Measurements from ENCODE around the gene MGAT4A.

Gene MGAT4A

DNA sequence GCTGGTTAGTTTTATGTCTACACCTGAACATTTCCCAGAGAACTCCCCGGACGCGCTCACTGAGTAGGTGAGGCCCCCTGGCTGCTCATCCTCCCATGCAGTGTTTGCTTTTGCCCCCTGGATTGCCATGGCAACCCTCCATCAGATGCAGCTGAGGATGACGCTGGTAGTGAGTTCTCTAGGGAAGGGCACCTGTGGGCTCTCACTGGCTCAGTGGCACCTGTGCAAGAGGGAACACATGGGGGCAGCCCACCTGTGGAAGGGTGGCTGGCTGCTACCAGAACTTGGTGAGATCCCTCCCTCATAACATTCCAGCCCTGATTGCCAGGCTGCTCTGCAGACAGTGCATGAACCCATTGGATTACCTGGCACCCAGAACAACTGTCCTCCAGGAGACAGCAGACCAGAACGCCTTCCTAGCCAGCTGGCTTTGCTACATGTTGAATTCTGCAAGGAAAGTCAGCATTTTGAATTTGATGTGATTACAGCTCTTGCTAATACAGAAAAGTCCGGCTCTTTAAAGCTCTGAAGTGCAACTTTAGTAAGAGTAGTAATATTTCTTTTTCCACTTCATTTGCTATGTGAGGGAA, 144.3 kb downstream of the MGAT4A start:
- H3K4me1 ChIP-seq (ENCODE audit: control insufficient read depth in 1 of 2, insufficient read depth in 2 of 2, low read length in 2 of 2), result no peaks in the 10 kb centered on the region
- H3K4me2 ChIP-seq (ENCODE audit: low read length), result no peak overlapping the region
- H2BK12ac ChIP-seq (ENCODE audit: low read length), result no peak overlapping the region
- no peak overlapping the region for H4K8ac ChIP-seq (ENCODE audit: low read depth, low read length)
- no peak overlapping the region for H3K18ac ChIP-seq (ENCODE audit: low read length)
- H3K14ac ChIP-seq (ENCODE audit: low read length), result no peak overlapping the region
- H3K27me3 ChIP-seq (ENCODE audit: insufficient read depth, low read length), result no peaks in the 10 kb centered on the region
- H4K12ac ChIP-seq (ENCODE audit: low read depth, low read length), result no peak overlapping the region
- H3K4ac ChIP-seq (ENCODE audit: low read depth, low read length), result no peak overlapping the region
- no peak overlapping the region for H3K27ac ChIP-seq (ENCODE audit: low read depth, low read length)
- H3K79me2 ChIP-seq (ENCODE audit: control insufficient read depth, insufficient read depth, low read length, poor library complexity), result peaks cover 2% of the 10 kb centered on the region
- H3K9me3 ChIP-seq (ENCODE audit: insufficient read depth, low read depth, low read length), result no peaks in the 10 kb centered on the region
- H3K36me3 ChIP-seq (ENCODE audit: control insufficient read depth in 1 of 2, insufficient read depth in 2 of 2, low read length in 2 of 2), result peaks cover 13 to 26% of the 10 kb centered on the region in 2 experiments
- no peak overlapping the region for H2AK5ac ChIP-seq (ENCODE audit: low read length)
- H3K4me3 ChIP-seq (ENCODE audit: low read depth, low read length), result no peak overlapping the region
- no peak overlapping the region for H3K23ac ChIP-seq (ENCODE audit: low read length)
- DNase-seq, result no peak
- no peak overlapping the region for H2BK120ac ChIP-seq (ENCODE audit: insufficient read depth, low read length, poor library complexity)
- no peak overlapping the region for H3K9ac ChIP-seq (ENCODE audit: low read length)
- no CpG with 5 or more reads among the region's 6 CpGs for WGBS (ENCODE audit: extremely low coverage, insufficient coverage, insufficient read length)
- no peak overlapping the region for H4K91ac ChIP-seq (ENCODE audit: low read depth, low read length)
- no peaks in the 10 kb centered on the region for H3K79me1 ChIP-seq (ENCODE audit: low read length)
- H2BK5ac ChIP-seq (ENCODE audit: low read depth, low read length, poor library complexity), result no peak overlapping the region
- H2AFZ ChIP-seq (ENCODE audit: insufficient read depth, low read length, poor library complexity), result no peak overlapping the region

DNA sequence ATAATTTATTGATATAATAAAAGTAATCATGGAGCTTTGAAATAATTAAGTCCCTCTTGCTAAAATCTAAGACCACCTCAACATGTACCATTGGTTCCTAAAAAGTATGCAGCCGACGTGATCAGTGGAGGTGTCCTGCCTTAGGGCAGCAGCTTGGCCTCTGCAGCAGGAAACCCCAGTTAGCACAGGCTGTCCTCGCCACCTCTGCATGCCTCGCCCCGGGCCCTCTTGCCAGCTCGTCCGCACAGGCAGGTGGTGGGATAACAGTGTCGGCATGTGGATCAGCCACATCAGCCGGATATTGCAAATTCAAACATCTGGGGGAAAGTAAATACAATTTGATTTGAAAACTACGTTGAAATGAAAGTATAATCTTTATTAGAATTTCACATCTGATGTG, 145.5 kb downstream of the MGAT4A start:
- H3K9ac ChIP-seq (ENCODE audit: low read length), result no peak overlapping the region
- no peak overlapping the region for H2BK120ac ChIP-seq (ENCODE audit: insufficient read depth, low read length, poor library complexity)
- H2AK5ac ChIP-seq (ENCODE audit: low read length), result no peak overlapping the region
- no peak overlapping the region for H4K91ac ChIP-seq (ENCODE audit: low read depth, low read length)
- H3K18ac ChIP-seq (ENCODE audit: low read length), result no peak overlapping the region
- H3K79me2 ChIP-seq (ENCODE audit: control insufficient read depth, insufficient read depth, low read length, poor library complexity), result peaks cover 2% of the 10 kb centered on the region
- H3K23ac ChIP-seq (ENCODE audit: low read length), result no peak overlapping the region
- H3K4me3 ChIP-seq (ENCODE audit: low read depth, low read length), result no peak overlapping the region
- H3K4ac ChIP-seq (ENCODE audit: low read depth, low read length), result no peak overlapping the region
- H4K12ac ChIP-seq (ENCODE audit: low read depth, low read length), result no peak overlapping the region
- H4K8ac ChIP-seq (ENCODE audit: low read depth, low read length), result no peak overlapping the region
- H3K4me1 ChIP-seq (ENCODE audit: control insufficient read depth in 1 of 2, insufficient read depth in 2 of 2, low read length in 2 of 2), result no peaks in the 10 kb centered on the region
- H2BK5ac ChIP-seq (ENCODE audit: low read depth, low read length, poor library complexity), result no peak overlapping the region
- no peaks in the 10 kb centered on the region for H3K27me3 ChIP-seq (ENCODE audit: insufficient read depth, low read length)
- H2AFZ ChIP-seq (ENCODE audit: insufficient read depth, low read length, poor library complexity), result no peak overlapping the region
- DNase-seq, result no peak
- H3K9me3 ChIP-seq (ENCODE audit: insufficient read depth, low read depth, low read length), result no peaks in the 10 kb centered on the region
- H3K14ac ChIP-seq (ENCODE audit: low read length), result no peak overlapping the region
- no CpG with 5 or more reads among the region's 10 CpGs for WGBS (ENCODE audit: extremely low coverage, insufficient coverage, insufficient read length)
- no peak overlapping the region for H3K27ac ChIP-seq (ENCODE audit: low read depth, low read length)
- no peak overlapping the region for H2BK12ac ChIP-seq (ENCODE audit: low read length)
- H3K4me2 ChIP-seq (ENCODE audit: low read length), result no peak overlapping the region
- peaks cover 13 to 24% of the 10 kb centered on the region in 2 experiments for H3K36me3 ChIP-seq (ENCODE audit: control insufficient read depth in 1 of 2, insufficient read depth in 2 of 2, low read length in 2 of 2)
- no peaks in the 10 kb centered on the region for H3K79me1 ChIP-seq (ENCODE audit: low read length)

GRCh38 chr2:98583816-98584618, 146.9 kb downstream of the MGAT4A start:
- Histone ChIP-seq H3K4me3 (ENCODE audit: low read depth, low read length) (no peak overlapping the region), H2BK5ac (ENCODE audit: low read depth, low read length, poor library complexity) (no peak overlapping the region), H3K4ac (ENCODE audit: low read depth, low read length) (no peak overlapping the region), H3K36me3 (ENCODE audit: control insufficient read depth in 1 of 2, insufficient read depth in 2 of 2, low read length in 2 of 2) (peaks cover 17 to 23% of the 10 kb centered on the region in 2 experiments), H3K27me3 (ENCODE audit: insufficient read depth, low read length) (no peaks in the 10 kb centered on the region), H3K4me2 (ENCODE audit: low read length) (no peak overlapping the region), H3K14ac (ENCODE audit: low read length) (no peak overlapping the region), H3K27ac (ENCODE audit: low read depth, low read length) (no peak overlapping the region), H2AFZ (ENCODE audit: insufficient read depth, low read length, poor library complexity) (no peak overlapping the region), H2BK120ac (ENCODE audit: insufficient read depth, low read length, poor library complexity) (no peak overlapping the region), H3K79me1 (ENCODE audit: low read length) (no peaks in the 10 kb centered on the region), H3K18ac (ENCODE audit: low read length) (no peak overlapping the region), H3K9me3 (ENCODE audit: insufficient read depth, low read depth, low read length) (no peaks in the 10 kb centered on the region), H4K12ac (ENCODE audit: low read depth, low read length) (no peak overlapping the region), H2AK5ac (ENCODE audit: low read length) (no peak overlapping the region), H4K91ac (ENCODE audit: low read depth, low read length) (no peak overlapping the region), H3K9ac (ENCODE audit: low read length) (no peak overlapping the region), H4K8ac (ENCODE audit: low read depth, low read length) (no peak overlapping the region), H3K79me2 (ENCODE audit: control insufficient read depth, insufficient read depth, low read length, poor library complexity) (peaks cover 2% of the 10 kb centered on the region), H3K4me1 (ENCODE audit: control insufficient read depth in 1 of 2, insufficient read depth in 2 of 2, low read length in 2 of 2) (no peaks in the 10 kb centered on the region), H2BK12ac (ENCODE audit: low read length) (no peak overlapping the region), H3K23ac (ENCODE audit: low read length) (no peak overlapping the region)
- no peak for DNase-seq
- no CpG with 5 or more reads among the region's 10 CpGs for WGBS (ENCODE audit: extremely low coverage, insufficient coverage, insufficient read length)

- H3K27ac ChIP-seq (ENCODE audit: low read depth, low read length), result no peak overlapping the region
- H3K14ac ChIP-seq (ENCODE audit: low read length), result no peak overlapping the region
Observed at GRCh38 chr2:98583276-98583675, 147.7 kb downstream of the MGAT4A start.

More at GRCh38 chr2:98583276-98583675, 147.7 kb downstream of the MGAT4A start:
- Histone ChIP-seq H3K4me3 (ENCODE audit: low read depth, low read length) (no peak overlapping the region), H3K79me2 (ENCODE audit: control insufficient read depth, insufficient read depth, low read length, poor library complexity) (peaks cover 2% of the 10 kb centered on the region), H3K9me3 (ENCODE audit: insufficient read depth, low read depth, low read length) (no peaks in the 10 kb centered on the region), H2BK5ac (ENCODE audit: low read depth, low read length, poor library complexity) (no peak overlapping the region), H3K79me1 (ENCODE audit: low read length) (no peaks in the 10 kb centered on the region), H3K36me3 (ENCODE audit: control insufficient read depth in 1 of 2, insufficient read depth in 2 of 2, low read length in 2 of 2) (peaks cover 14 to 23% of the 10 kb centered on the region in 2 experiments), H4K12ac (ENCODE audit: low read depth, low read length) (no peak overlapping the region), H3K4me2 (ENCODE audit: low read length) (no peak overlapping the region), H2AFZ (ENCODE audit: insufficient read depth, low read length, poor library complexity) (no peak overlapping the region), H2AK5ac (ENCODE audit: low read length) (no peak overlapping the region), H4K8ac (ENCODE audit: low read depth, low read length) (no peak overlapping the region), H2BK120ac (ENCODE audit: insufficient read depth, low read length, poor library complexity) (no peak overlapping the region), H3K18ac (ENCODE audit: low read length) (no peak overlapping the region), H3K4ac (ENCODE audit: low read depth, low read length) (no peak overlapping the region), H3K9ac (ENCODE audit: low read length) (no peak overlapping the region), H2BK12ac (ENCODE audit: low read length) (no peak overlapping the region), H3K27me3 (ENCODE audit: insufficient read depth, low read length) (no peaks in the 10 kb centered on the region), H4K91ac (ENCODE audit: low read depth, low read length) (no peak overlapping the region), H3K23ac (ENCODE audit: low read length) (no peak overlapping the region), H3K4me1 (ENCODE audit: control insufficient read depth in 1 of 2, insufficient read depth in 2 of 2, low read length in 2 of 2) (no peaks in the 10 kb centered on the region)
- no CpG with 5 or more reads among the region's 7 CpGs for WGBS (ENCODE audit: extremely low coverage, insufficient coverage, insufficient read length)
- DNase-seq, result no peak

All from trophoblast cell (in vitro differentiated cells and primary cell).